GM19023 (cell line): ENCODE measurements around the gene IGFALS.

Experiments
- ATAC-seq: cut with Tn5 transposase; IDR thresholded peaks from one replicate; pipeline ENCODE4 v1.9.1; 2021; ENCODE audit warnings: mild to moderate bottlenecking, moderate library complexity; ENCODE audit not compliant: unreplicated experiment

The IGFALS gene

GRCh38 chr16:1793578-1794220 is at the start of gene IGFALS:
Gene IGFALS, minus strand, starts transcription at chr16:1793705. Its CDS starts 53 bp downstream, at chr16:1793652.
- no peak for ATAC-seq

GRCh38 chr16:1839554-1839953 is 46.0 kb upstream of the IGFALS start:
- ATAC-seq: no peak

GRCh38 chr16:1834096-1834495 is 40.6 kb upstream of the IGFALS start:
- no peak for ATAC-seq

DNA sequence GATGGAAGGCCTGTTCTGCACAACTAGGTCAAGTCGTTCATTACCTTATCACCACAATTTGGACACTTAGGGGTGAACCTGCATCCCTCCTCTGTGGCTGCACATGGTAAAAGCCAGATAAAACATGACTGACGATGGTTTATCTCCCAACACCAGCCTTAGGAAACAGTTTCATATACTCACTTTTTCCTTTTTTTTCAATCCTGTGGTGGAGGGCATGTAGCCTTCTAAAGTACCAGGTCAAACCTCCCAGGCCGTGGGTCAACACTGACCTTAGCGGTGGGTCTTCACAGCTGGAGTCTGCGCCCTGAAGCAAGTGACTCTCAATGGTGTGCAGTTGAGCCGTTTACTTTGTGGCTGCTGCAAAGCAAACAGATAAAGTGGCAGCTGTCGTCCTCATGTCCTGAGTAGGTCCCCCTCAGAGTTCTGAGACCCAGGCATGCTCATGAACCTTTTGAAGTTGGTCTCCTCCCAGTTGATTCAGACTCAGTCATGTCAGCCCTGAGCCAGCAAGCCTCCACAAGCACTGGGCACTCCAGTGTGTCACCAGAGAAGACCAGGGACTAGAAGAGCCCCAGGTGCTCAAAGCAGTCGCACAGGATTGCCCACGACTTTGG is 39.4 kb upstream of the IGFALS start:
- ATAC-seq: no peak

GRCh38 chr16:1831186-1832075 is 37.9 kb upstream of the IGFALS start:
- no peak for ATAC-seq

DNA sequence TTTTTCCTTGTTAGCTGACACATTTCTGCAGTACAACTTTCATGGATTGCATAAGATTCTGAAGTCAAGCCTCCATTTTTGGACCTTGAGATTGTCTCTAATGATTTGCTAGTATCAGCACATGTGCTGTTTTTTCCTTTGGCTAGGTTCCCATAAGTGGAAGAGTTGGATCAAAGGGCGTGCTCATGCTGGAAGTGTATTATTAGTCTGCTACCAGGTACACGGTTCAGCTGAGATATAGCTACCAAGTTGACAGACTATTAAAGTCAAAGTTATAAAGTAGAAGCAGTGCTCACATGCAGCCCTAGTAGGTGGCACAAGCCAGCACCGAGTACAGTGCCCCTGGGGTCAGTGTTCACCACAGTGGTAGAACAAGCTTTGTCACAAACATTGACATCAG is 36.7 kb upstream of the IGFALS start:
- ATAC-seq: no peak

- no peak for ATAC-seq
Observed at GRCh38 chr16:1828645-1829410, 35.3 kb upstream of the IGFALS start.

DNA sequence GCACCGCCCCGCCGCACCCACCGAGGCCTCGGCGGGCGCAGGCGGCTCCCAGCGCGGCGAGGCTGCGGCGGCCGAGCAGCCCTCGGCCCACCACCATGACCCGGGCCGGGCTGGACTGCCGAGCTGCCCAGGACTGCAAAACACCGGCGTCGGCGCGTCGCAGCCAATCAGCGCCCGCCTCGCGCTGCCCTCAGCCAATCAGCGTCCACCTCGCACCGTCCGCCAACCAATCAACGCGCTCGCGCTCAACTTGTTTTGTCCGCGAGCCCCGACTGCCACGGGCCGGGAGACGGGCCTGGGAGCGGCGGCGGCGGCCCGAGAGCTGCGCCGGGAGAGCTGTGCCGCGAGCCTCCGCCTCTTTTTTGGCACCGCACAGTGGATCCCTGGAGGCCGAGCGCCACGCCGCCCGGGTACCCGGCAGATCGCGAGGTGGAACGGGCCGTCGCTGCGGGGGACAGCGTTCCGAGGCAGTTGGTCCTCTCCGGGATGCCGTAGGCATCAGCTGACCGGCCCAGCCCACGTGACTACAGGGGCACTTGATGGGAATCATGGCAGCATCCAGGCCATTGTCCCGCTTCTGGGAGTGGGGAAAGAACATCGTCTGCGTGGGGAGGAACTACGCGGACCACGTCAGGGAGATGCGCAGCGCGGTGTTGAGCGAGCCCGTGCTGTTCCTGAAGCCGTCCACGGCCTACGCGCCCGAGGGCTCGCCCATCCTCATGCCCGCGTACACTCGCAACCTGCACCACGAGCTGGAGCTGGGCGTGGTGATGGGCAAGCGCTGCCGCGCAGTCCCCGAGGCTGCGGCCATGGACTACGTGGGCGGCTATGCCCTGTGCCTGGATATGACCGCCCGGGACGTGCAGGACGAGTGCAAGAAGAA is 33.4 kb upstream of the IGFALS start, which contains the start of the genes FAHD1 and HAGH:
Gene FAHD1 (plus strand): TSS at position 516 of the 883 bp plus-strand sequence. CDS start 33 bp downstream, at position 549.
Gene HAGH (minus strand): TSS at position 135 of the 883 bp plus-strand sequence. CDS start 38 bp downstream, at position 97.
- peak; percentile 89 for ATAC-seq

DNA sequence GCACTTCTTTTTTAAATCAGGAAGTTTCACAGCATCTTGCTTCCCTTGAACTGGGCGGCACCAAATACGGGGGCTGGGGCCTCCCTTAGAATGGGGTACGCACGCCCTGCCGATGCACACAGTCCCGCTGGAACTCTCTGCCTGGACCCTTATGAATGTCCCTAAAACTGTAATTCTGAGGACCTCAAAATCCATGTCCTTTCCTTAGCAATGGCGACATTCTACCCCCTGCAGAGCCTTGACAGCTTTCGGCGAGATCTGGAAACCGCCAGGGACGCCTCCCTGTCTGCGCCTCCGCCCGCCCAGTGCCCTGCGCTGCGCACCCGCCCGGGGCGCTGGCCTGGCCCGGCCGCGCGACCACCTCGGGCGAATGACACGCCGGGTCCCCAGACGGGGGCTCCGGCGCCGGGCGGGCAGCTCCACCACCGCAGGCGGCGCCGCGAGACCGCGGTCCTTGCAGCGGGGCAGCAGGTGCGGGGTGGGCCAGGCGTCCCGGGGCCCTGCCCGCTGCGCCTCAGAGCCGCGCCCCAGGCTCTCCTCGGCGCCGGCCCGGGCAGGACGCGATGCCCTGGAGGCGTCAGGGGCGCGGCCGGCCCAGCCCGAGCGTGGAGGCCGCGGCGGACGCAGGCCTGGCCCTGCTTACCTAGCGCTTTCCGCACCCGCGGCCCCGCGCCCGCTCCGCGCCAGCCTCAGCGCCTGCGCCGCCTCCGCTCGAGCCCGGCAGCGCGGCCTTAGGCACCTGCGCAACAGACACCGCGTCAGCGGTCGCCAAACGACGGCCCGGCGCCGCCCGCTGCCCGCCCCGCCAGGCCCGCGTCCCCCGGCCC is 32.6 kb upstream of the IGFALS start:
- ATAC-seq: peak; percentile 47

DNA sequence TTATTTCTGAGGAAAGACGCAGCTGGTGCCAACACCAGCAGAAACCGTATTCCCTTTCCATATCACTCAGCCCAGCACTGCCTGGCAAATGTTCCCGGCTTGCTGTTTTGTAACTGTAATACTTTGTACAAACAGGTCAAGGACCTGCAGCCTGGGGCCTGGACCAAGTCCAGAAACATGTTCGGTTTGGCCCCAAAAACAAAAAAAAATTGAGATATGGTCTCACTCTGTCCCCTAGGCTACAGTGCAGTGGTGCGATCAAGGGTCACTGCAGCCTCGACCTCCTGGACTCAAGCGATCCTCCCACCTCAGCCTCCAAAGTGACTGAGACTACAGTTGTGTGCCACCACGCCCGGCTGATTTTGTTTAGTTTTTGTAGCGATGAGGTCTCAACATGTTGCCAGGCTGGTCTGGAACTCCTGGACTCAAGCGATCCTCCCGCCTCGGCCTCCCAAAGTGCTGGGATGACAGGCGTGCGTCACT is 31.9 kb upstream of the IGFALS start:
- no peak for ATAC-seq

GRCh38 chr16:1823821-1824220 is 30.3 kb upstream of the IGFALS start:
- ATAC-seq: no peak

- ATAC-seq: no peak
Observed at GRCh38 chr16:1822801-1823200, 29.3 kb upstream of the IGFALS start.

DNA sequence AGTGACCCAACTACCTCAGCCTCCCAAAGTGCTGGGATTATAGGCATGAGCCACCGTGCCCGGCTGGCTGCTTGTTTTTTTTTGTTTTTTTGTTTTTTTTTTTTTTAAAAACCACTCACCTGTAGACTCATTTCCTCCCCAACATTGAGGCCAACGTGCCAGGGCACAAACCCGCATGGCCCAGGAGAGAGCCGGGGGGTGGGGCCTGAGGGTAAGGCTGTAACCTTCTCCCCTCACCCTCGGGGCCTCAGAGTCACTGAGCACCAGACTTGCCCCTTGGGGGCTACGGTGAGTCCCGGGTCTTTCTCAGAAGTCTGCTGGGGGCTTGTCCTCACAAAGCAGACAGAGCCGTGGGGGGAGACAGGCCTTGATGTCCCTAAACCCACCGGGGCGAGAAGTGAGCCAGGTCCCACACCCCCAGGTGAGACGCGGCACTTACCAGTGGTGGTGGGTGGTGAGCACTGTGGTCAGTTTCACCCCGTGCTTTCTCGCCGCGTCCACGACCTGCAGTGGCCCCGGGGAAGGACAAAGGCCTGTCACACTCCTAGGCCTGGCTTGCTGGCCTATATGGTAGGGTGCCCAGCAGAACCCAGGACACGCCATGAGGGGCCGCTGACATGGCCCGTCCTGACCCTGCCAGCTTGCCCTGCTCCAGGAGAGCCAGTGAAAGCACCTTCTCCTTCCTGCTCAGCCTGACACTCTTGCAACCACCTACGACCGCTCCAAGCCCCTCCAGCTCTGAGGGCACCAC is 28.5 kb upstream of the IGFALS start:
- no peak for ATAC-seq

DNA sequence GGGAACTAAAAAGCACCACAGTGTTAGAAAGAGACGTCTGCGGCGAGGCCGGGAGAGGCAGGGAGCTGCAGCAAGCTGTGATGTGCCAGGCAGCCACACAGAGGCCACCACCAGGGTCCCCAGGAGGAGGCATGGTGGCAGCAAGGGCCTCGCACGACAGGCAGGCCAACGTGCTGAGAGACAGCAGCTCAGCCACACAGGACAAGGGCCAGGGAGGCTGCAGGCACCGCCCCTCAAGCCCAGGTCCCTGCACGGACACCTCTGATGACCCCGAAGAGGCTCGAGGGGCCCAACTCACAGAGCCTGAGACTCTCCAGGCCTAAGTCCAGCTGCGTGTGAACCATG is 27.4 kb upstream of the IGFALS start:
- no peak for ATAC-seq

DNA sequence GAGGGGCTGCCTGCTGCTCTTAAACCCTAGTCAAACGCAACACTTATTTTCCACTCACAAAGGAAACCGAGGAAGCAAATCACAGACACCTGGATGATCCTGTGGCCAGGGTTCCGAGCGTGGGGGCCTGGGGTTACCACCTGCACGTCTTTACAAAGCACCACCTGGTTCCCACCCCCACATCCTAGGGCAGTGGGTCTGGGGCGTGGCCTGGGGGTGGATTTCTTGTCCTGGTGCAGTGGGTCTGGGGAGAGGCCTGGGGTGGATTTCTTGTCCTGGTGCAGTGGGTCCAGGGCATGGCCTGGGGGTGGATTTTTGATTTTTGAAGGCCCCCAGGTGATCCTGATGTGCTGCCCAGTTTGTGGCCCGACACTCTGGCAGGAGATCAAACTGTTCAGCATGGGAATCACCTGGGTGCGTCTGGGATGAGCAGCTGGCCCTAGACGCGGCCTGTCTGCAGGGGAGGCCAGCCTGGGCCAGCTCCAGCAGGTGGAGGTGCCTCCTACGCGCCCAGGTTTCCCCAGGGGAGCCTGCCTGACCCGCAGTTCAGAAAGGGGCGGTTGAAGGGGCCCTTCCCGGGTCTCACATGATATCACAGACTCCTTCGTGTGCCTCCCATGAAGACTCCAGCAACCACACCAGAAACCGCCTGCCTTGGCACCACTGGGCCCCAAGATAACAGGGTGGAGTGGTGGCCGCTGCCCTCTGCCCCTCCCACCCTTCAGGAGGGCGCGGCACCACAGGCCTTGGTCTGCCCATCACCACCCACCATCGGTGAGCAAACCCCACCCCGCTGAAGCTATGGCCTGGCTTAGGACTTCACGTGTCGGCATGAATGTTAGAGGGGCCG is 26.8 kb upstream of the IGFALS start:
- no peak for ATAC-seq

DNA sequence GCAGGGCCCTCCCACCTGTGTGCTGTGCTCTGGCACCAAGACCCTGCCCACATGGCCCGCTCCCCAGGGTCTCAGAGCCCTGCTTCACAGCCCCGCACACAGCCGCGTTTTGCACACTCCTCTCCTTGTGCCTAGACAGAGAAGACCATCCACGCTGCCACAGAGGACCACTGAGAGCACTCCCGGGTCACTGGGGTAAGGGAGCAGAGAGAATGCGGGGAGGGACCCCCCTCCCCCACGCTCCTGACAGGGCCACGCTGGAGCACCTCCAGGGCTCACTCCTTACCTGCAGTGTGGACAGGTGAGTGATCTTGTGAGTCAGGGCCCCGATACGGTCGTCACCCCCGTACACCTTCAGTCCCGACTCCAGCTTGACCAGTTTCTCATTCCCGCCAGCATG is 26.1 kb upstream of the IGFALS start:
- no peak for ATAC-seq

GRCh38 chr16:1818873-1819525 is 25.5 kb upstream of the IGFALS start:
- ATAC-seq: no peak
